DND-41 (cell line): ENCODE results near the gene MTA3.

ENCODE experiments used
- ATAC-seq: fragments of 200-7000 bp; cut with Tn5 transposase; 3 replicates; pipeline ENCODE4 v1.9.1; 2021; ENCODE audit warnings: low read depth; ENCODE audit not compliant: insufficient read depth
- DNase-seq: peaks from one replicate; pipeline ENCODE4 v3.0.0-alpha.2; 2020
- H2AFZ ChIP-seq: 2 replicates; pipeline ENCODE4 v1.6.0; 2012; ENCODE audit warnings: low read depth, low read length
- H3K27ac ChIP-seq: 2 replicates; pipeline ENCODE4 v1.5.1; 2012; ENCODE audit warnings: low read length, inconsistent platforms
- H3K27me3 ChIP-seq: fragments of 200-600 bp; sonication (generic); 2 replicates; pipeline ENCODE4 v1.6.0; 2012; ENCODE audit warnings: low read length, mild to moderate bottlenecking, inconsistent platforms; ENCODE audit not compliant: insufficient read depth, poor library complexity
- H3K36me3 ChIP-seq: 2 replicates; pipeline ENCODE4 v1.5.1; 2012; ENCODE audit warnings: low read length, inconsistent platforms; ENCODE audit not compliant: insufficient read depth
- H3K4me1 ChIP-seq: 2 replicates; pipeline ENCODE4 v1.5.1; 2012; ENCODE audit warnings: mild to moderate bottlenecking, low read length; ENCODE audit not compliant: insufficient read depth
- H3K4me2 ChIP-seq: 2 replicates; pipeline ENCODE4 v1.6.0; 2012; ENCODE audit warnings: mild to moderate bottlenecking, moderate library complexity, low read length, inconsistent platforms; ENCODE audit not compliant: insufficient read depth
- H3K4me3 ChIP-seq, 2 experiments: fragments of 200-600 bp in 1 of 2; shearing (Covaris generic) in 1 of 2; 2 replicates each; pipeline ENCODE4 v1.5.1; 2012 to 2016; ENCODE audit warnings: inconsistent platforms in 2 of 2, low read length in 2 of 2, mild to moderate bottlenecking in 2 of 2, low read depth in 1 of 2, moderate library complexity in 1 of 2
- H3K79me2 ChIP-seq: 2 replicates; pipeline ENCODE4 v1.6.0; 2012; ENCODE audit warnings: low read length, inconsistent platforms; ENCODE audit not compliant: insufficient read depth
- H3K9ac ChIP-seq: 2 replicates; pipeline ENCODE4 v1.6.0; 2012; ENCODE audit warnings: low read depth, mild to moderate bottlenecking, inconsistent platforms, low read length, moderate library complexity
- H3K9me3 ChIP-seq: 2 replicates; pipeline ENCODE4 v1.5.1; 2012; ENCODE audit warnings: low read length, moderate library complexity, mild to moderate bottlenecking, inconsistent platforms; ENCODE audit not compliant: insufficient read depth, severe bottlenecking
- H4K20me1 ChIP-seq: 2 replicates; pipeline ENCODE4 v1.6.0; 2012; ENCODE audit warnings: low read length; ENCODE audit not compliant: insufficient read depth
- CTCF ChIP-seq: IDR thresholded peaks from 2 replicates; pipeline ENCODE4 v1.5.1; 2012; ENCODE audit warnings: borderline replicate concordance, low read length, moderate library complexity, mild to moderate bottlenecking; ENCODE audit not compliant: poor library complexity, severe bottlenecking; ENCODE audit errors: extremely low read depth
- EZH2 ChIP-seq: IDR thresholded peaks from 3 replicates; pipeline ENCODE4 v1.6.1; 2012; ENCODE audit warnings: borderline replicate concordance, low read depth, mild to moderate bottlenecking, moderate library complexity, low read length, inconsistent platforms; ENCODE audit not compliant: severe bottlenecking

The MTA3 gene

GRCh38 chr2:42755191-42755880, 186.9 kb downstream of the MTA3 start:
- H3K27me3 ChIP-seq = no peaks in the 10 kb centered on the region
- no peaks in the 10 kb centered on the region for H3K79me2 ChIP-seq
- H3K4me2 ChIP-seq = no peak overlapping the region
- no peak overlapping the region; the same call in 1 of the 2 replicates for H3K27ac ChIP-seq
- no peak for DNase-seq
- H3K36me3 ChIP-seq = peaks cover 7% of the 10 kb centered on the region; the same call in 1 of the 2 replicates
- TF ChIP-seq CTCF = no peak
- no peak for ATAC-seq
- H3K9ac ChIP-seq = no peak overlapping the region
- no peaks in the 10 kb centered on the region for H3K9me3 ChIP-seq
- H2AFZ ChIP-seq = no peak overlapping the region
- H4K20me1 ChIP-seq = no peaks in the 10 kb centered on the region
- 0 out of 2 replicates have a peak, but pooled peaks cover 3% of the 10 kb centered on the region for H3K4me1 ChIP-seq
- no peak overlapping the region for H3K4me3 ChIP-seq

GRCh38 chr2:42756150-42756775, 187.8 kb downstream of the MTA3 start:
- no peaks in the 10 kb centered on the region for H3K27me3 ChIP-seq

GRCh38 chr2:42756966-42757513, 188.6 kb downstream of the MTA3 start:
- Histone ChIP-seq H3K4me3 (no peak overlapping the region), H3K9me3 (no peaks in the 10 kb centered on the region), H3K4me2 (no peak overlapping the region), H4K20me1 (no peaks in the 10 kb centered on the region), H2AFZ (no peak overlapping the region), H3K9ac (no peak overlapping the region), H3K79me2 (no peaks in the 10 kb centered on the region), H3K27me3 (no peaks in the 10 kb centered on the region), H3K36me3 (peaks cover 7% of the 10 kb centered on the region; the same call in 1 of the 2 replicates), H3K27ac (no peak overlapping the region), H3K4me1 (0 out of 2 replicates have a peak, but pooled peaks cover 3% of the 10 kb centered on the region)
- TF ChIP-seq CTCF = no peak
- TF ChIP-seq EZH2 = no peak
- DNase-seq (no peak), ATAC-seq (no peak)

More at GRCh38 chr2:42756150-42756775, 187.8 kb downstream of the MTA3 start:
- Histone ChIP-seq H3K9ac (no peak overlapping the region), H3K4me3 (no peak overlapping the region), H3K79me2 (no peaks in the 10 kb centered on the region), H3K27ac (no peak overlapping the region), H2AFZ (no peak overlapping the region), H3K36me3 (peaks cover 7% of the 10 kb centered on the region; the same call in 1 of the 2 replicates), H3K4me1 (0 out of 2 replicates have a peak, but pooled peaks cover 3% of the 10 kb centered on the region), H4K20me1 (no peaks in the 10 kb centered on the region), H3K4me2 (no peak overlapping the region), H3K9me3 (no peaks in the 10 kb centered on the region)
- no peak for DNase-seq
- ATAC-seq = no peak
- TF ChIP-seq EZH2 = no peak
- TF ChIP-seq CTCF = no peak
